Upper lobe of right lung (tissue), 1 donor: Measurements from ENCODE around the gene GALNT14. TPM values are rescaled to one million over a fixed set of nuclear protein-coding genes. Genes with fewer than 3 reads are reported as not detected.

ENCODE experiments used
- ATAC-seq: fragments of 200-7000 bp; cut with Tn5 transposase; one replicate; pipeline ENCODE4 v1.9.1; 2020; ENCODE audit warnings: mild to moderate bottlenecking, moderate library complexity
- DNase-seq: peaks from one replicate; pipeline ENCODE4 v3.0.0-alpha.2; 2020
- H3K27ac ChIP-seq: fragments of 200-600 bp; one replicate; pipeline ENCODE4 v1.8.0; 2022
- H3K27me3 ChIP-seq: fragments of 200-600 bp; one replicate; pipeline ENCODE4 v1.8.0; 2022; ENCODE audit warnings: mild to moderate bottlenecking
- H3K36me3 ChIP-seq: fragments of 200-600 bp; one replicate; pipeline ENCODE4 v1.8.0; 2022
- H3K4me1 ChIP-seq: fragments of 200-600 bp; one replicate; pipeline ENCODE4 v1.8.0; 2022
- H3K4me3 ChIP-seq: fragments of 200-600 bp; one replicate; pipeline ENCODE4 v1.8.0; 2022; ENCODE audit warnings: mild to moderate bottlenecking
- H3K9me3 ChIP-seq: fragments of 200-600 bp; one replicate; pipeline ENCODE4 v1.8.0; 2022
- intact Hi-C: fragments of 100-400 bp; cut with DNase I; formaldehyde crosslinking; loops from one replicate; pipeline ENCODE4 v1.11.0; 2022
- total RNA-seq: library from RNA; stranded (reverse); fragmentation: NEBNext Ultra II Directional; extraction: Animal tissue kit (Norgen Biotek cat#: 25700); gene quantifications from one replicate; pipeline ENCODE4 v1.2.1, GENCODE V29; 2021
- TF ChIP-seq, protein P1 (sequence below): fragments of 200-600 bp; IDR thresholded peaks from one replicate; pipeline ENCODE4 v1.8.0; 2022; ENCODE audit warnings: antibody characterized with exemption
- donor health status: DM: no; HTN: yes; CAD: no; lungs with severe emphysema.

The GALNT14 gene
- total RNA-seq, 1 donor from 2014 or later = 0.81 TPM

DNA sequence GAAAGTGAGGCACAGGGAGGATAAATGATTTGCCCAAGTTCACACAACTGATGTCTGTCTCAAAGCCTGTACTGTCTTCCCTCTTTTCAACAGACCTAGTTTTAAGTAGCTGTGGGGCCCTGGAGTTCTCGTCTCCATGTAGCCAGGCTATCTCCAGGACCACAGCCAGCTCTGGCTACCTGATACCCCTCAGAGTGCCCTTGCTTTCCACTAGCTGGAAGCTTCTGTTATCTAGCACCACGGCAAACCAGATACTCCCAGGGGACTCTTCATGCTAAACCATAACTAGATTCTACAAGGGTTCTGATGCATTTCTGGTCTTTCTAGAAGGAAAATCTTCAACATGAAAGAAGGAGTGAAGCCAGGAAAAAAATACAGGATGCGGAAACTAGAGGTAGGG is 137.3 kb downstream of the GALNT14 start:
- intact Hi-C loops = no loop called here
- DNase-seq (no peak), ATAC-seq (no peak)
- H3K27ac ChIP-seq = no peak overlapping the region
- no peak overlapping the region for H3K4me3 ChIP-seq
- H3K9me3 ChIP-seq = no peaks in the 10 kb centered on the region
- H3K36me3 ChIP-seq = no peaks in the 10 kb centered on the region
- TF ChIP-seq, protein P1, sequence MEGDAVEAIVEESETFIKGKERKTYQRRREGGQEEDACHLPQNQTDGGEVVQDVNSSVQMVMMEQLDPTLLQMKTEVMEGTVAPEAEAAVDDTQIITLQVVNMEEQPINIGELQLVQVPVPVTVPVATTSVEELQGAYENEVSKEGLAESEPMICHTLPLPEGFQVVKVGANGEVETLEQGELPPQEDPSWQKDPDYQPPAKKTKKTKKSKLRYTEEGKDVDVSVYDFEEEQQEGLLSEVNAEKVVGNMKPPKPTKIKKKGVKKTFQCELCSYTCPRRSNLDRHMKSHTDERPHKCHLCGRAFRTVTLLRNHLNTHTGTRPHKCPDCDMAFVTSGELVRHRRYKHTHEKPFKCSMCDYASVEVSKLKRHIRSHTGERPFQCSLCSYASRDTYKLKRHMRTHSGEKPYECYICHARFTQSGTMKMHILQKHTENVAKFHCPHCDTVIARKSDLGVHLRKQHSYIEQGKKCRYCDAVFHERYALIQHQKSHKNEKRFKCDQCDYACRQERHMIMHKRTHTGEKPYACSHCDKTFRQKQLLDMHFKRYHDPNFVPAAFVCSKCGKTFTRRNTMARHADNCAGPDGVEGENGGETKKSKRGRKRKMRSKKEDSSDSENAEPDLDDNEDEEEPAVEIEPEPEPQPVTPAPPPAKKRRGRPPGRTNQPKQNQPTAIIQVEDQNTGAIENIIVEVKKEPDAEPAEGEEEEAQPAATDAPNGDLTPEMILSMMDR = no peak
- no peaks in the 10 kb centered on the region for H3K27me3 ChIP-seq
- H3K4me1 ChIP-seq = no peaks in the 10 kb centered on the region

DNA sequence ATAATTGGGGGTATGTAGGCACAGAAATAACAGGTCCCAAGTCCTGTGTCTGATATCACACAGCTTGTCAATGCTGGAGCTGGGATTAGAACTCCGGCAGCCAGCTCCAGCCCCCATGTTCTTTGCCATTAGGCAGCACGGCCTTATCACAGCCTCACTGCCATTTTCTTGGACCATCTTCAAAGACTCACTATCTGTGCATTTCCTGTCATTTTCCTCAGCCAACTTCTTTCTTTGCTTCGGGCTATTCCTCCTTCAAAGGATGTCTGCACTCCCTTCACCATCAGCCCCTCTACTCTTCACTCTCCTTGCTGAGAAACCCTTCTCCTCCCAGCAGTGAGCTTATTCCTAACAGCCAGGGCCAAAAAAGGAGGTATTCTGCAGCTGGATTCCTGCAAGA is 139.6 kb downstream of the GALNT14 start:
- H3K36me3 ChIP-seq = no peaks in the 10 kb centered on the region
- TF ChIP-seq, protein P1 = no peak
- no peaks in the 10 kb centered on the region for H3K27me3 ChIP-seq
- no peak for ATAC-seq
- H3K4me1 ChIP-seq = no peaks in the 10 kb centered on the region
- H3K27ac ChIP-seq = no peak overlapping the region
- intact Hi-C loops = no loop called here
- H3K9me3 ChIP-seq = no peaks in the 10 kb centered on the region
- H3K4me3 ChIP-seq = no peak overlapping the region
- no peak for DNase-seq

DNA sequence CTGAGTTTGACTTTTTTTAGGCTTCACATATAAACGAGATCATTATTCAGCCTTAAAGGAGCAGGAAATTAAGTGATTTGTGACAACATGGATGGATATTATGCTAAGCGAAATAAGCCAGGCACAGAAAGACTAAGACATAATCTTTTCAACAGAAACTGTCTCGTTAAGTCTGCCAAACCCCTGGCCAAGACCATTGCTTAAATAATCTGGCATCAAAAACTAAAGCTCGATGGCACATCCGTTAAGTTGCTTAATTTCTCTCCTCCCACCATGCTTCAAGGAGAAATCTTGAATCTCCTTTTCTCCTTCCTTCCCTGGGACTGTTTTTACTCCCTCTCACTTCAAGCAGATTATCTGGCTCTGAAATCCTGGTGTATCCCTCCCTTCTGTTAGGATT is 140.3 kb downstream of the GALNT14 start:
- intact Hi-C loops = no loop called here
- DNase-seq (no peak), ATAC-seq (no peak)
- H3K27ac ChIP-seq = no peak overlapping the region
- no peaks in the 10 kb centered on the region for H3K4me1 ChIP-seq
- no peaks in the 10 kb centered on the region for H3K36me3 ChIP-seq
- no peaks in the 10 kb centered on the region for H3K9me3 ChIP-seq
- no peak overlapping the region for H3K4me3 ChIP-seq
- no peaks in the 10 kb centered on the region for H3K27me3 ChIP-seq
- TF ChIP-seq, protein P1 = no peak

DNA sequence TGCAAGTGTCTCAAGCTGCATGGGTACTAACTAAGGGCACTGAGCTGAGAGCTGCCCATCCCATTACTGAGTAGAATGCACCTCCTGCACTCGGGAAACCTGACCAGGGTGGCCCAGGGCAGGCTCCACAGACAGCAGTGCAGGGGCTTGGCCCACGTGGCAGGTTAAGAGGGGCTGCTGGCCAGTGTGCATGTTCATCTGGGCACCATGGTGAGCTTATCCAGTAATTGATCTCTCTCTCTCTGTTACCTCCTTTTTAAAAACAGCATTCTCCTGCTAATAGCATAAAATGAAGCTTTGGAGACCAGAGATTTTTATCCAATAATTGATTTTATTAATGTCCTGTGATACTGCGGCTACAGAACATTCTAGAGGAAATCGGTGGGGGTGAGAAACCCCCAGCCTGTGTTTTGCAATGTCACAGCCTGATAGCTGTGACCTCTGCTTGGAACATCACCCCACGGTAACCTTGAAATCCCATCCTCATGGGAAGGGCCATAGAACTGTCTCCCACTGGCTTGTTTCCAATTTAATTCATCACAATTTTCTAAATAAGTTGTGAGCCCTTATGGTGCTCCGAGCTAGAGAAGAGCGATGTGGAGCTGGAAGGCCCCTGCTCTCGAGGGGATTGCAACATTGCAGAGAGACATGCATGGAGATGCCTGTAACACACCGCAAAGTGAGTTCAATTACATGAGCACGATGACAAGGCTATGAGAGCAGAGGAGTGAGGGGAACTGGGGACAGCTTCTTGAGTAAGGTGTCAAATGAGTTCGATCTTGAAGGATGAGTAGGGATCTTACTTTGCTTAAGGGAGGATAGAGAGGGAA is 143.8 kb downstream of the GALNT14 start:
- Histone ChIP-seq H3K4me3 (no peak overlapping the region), H3K9me3 (no peaks in the 10 kb centered on the region), H3K27ac (no peak overlapping the region), H3K36me3 (no peaks in the 10 kb centered on the region), H3K27me3 (no peaks in the 10 kb centered on the region), H3K4me1 (no peaks in the 10 kb centered on the region)
- intact Hi-C loops = no loop called here
- TF ChIP-seq, protein P1 = no peak
- ATAC-seq (no peak), DNase-seq (no peak)

DNA sequence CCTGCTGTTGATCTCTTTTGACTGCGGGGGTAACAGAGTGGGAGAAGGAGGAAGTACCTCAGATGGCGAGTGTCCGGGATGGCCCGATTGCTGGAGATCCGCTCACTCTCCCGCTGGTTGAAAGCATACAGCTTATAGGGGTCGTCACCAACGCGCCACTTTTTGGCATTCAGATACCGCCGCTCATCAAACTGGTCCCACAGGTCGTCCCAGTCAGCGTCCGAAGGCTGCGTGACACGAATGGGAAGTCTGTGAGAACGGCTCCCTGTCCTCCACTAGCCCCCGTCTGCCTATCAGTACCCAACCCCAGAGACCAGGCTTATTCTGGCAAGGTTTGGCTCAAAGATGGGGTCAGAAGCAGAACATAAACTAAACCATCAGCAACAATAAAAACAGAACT is 145.5 kb downstream of the GALNT14 start:
- ATAC-seq (no peak), DNase-seq (no peak)
- no peak overlapping the region for H3K4me3 ChIP-seq
- no peaks in the 10 kb centered on the region for H3K36me3 ChIP-seq
- H3K9me3 ChIP-seq = no peaks in the 10 kb centered on the region
- H3K27me3 ChIP-seq = no peaks in the 10 kb centered on the region
- H3K27ac ChIP-seq = no peak overlapping the region
- no peaks in the 10 kb centered on the region for H3K4me1 ChIP-seq
- TF ChIP-seq, protein P1 = no peak
- intact Hi-C loops = no loop called here
